Epidermal melanocyte (primary cell): ENCODE data around the gene HMG20A.
A peak's percentile ranks its signal among the peaks of the same experiment; 100 is the strongest.

ENCODE experiments used
- DNase-seq: peaks from one replicate; pipeline ENCODE4 v3.0.0; 2011; ENCODE audit warnings: low spot score; ENCODE audit not compliant: insufficient read length

Gene HMG20A

GRCh38 chr15:77475898-77476297 is 55.2 kb downstream of the HMG20A start:
- DNase-seq: no peak

GRCh38 chr15:77476995-77477394 is 56.3 kb downstream of the HMG20A start:
- DNase-seq: no peak

DNA sequence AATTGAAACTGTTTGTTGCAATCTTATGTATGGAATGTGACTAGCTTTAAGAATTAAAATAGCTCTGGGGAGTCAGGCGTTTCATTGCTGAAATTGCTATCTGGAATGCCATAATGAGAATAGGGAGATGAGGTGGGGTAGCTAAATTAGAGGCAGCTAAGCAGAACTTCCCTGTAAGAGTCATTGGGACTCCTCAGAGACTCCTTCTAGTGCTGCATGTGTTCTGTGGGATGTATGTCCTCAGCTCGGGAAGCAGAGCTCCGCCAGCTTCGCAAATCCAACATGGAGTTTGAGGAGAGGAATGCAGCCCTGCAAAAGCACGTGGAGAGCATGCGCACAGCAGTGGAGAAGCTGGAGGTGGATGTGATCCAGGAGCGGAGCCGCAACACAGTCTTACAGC is 57.4 kb downstream of the HMG20A start:
- DNase-seq: no peak

DNA sequence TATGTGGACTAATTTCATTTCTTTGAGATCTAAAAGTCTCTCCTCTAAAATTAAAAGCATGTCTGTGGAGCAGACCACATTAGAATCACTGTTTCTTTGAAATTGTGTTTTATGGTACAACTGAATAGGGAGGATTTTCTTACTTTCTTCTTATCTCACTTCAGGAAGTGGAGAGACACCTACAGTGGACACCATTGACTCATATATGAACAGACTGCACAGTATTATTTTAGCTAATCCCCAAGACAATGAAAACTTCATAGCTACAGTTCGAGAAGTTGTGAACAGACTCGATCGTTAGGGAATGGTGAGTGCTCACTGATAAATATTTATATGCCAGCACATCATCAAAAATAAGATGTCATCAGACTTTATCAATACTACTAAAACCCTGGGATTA is 58.3 kb downstream of the HMG20A start:
- no peak for DNase-seq

DNA sequence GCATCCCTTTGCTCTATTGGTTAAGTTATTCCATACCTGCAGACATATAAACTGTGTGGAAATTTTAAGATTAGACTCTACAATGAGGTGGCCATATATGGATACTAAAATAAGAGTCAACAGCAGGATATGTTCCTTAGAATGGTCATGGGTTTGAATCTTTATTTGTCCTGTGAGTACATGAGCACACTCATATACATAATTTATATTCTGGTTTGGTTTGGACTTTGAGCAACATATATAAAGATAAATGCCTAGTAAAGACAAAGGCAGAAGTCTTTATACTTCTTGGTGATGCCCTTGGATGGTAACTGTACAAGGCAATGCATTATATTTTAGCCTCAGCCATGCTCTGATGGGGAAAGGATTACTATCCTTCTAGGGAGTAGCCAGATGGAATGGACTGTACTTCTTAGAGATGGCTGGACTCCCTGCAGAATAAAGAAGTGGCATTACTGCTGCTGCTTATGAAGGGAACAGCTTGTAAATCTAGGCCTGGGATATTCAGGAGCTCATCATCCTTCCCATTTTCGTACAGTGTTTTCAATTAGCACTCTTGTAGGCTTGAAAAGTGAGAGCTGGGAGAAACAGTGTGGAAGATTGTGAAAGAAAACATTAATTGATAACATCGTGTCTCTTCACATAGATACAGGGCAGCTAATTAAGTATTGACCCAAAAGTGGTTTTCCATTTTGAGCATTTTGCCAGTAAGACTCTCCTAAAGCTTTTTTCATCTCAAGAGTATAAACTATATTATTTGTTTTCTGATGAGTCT is 60.4 kb downstream of the HMG20A start:
- no peak for DNase-seq

DNA sequence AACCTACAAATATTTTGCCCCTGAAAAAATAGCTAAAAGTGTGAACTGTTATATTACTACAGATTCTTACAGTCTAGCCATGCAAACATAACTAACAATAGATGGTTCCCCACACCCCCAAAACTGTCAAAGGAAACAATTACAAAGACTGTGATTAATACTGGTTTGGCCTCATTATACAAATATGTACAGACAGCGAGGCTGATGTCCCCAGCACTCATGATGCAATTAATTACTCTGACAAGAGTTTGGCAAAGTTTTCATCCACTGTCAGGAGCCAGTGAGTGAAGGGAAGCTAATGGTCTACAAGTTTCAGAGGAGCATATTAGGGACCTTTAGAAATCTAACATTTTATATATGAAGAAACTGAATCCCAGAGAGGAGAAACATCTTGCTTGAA is 61.0 kb downstream of the HMG20A start:
- no peak for DNase-seq

DNA sequence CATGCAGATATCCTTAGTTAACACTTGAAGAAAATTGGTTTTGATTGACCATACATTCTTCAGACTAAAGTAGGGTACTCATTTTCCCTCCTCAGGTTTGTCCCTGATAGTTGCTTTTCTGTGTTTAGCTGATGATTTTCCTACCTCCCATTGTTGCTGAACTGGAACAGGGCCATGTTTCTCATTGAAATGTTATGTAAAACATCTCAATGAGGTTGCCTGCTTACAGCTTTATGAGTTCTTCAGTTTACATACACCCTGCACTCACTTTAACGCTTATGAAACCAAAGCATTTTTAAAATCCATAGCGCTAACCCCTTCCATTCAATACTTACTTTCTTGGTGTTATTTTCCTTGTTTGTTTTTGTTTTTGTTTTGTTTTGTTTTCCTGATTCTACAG is 61.9 kb downstream of the HMG20A start:
- DNase-seq: peak; percentile 39

DNA sequence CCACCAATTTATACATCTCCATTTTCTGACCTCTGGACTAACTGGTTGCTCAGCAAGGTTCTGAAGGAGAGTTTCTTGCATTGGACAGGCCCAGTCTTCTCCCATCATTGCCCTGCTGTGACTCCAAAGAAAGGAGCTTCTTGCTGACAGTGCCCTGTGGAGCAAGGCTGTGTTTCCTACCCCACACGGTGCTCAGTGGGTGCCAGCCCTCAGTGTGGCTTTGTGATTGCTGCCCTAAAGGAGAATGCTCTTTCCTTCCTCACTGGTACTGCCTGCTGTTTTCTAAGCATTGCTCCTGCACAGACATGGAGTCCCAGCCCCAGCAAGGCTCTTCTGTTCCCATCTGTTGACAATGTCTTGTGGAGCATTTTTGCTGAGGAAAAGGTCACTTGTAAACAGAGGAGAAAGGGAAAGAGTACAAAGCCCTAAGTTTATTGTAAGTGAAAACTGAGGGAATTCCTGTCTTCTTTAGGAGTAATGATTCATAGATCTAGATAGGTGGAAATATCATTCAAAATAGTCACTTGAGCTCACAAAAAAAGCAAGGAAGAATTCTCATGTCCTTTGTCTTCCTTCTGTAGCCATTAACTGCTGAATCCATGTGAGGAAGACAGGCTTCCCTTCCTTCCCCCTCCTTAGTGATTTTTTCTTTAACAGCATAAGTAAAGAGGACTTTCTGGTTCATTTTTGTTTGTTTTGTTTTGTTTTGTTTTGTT is 62.9 kb downstream of the HMG20A start:
- no peak for DNase-seq

DNA sequence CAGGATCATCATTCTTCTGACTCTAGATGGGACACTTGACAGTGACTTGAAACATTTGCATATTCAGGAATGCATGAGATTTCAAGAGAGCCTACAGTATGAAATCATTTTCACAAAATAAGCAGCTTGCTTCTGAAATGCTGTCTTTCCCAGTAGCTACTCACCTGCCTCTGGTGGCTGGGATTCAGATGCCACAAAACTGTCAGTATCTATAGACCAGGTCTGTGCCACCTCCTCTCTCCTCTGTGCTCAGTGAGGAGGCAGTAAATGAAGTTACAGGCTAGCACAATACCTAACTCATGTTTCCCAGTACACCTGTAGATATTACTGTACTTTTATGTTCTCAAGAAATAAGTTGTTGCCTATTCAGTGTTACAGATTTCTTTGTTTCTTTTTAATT is 64.3 kb downstream of the HMG20A start:
- DNase-seq: no peak

DNA sequence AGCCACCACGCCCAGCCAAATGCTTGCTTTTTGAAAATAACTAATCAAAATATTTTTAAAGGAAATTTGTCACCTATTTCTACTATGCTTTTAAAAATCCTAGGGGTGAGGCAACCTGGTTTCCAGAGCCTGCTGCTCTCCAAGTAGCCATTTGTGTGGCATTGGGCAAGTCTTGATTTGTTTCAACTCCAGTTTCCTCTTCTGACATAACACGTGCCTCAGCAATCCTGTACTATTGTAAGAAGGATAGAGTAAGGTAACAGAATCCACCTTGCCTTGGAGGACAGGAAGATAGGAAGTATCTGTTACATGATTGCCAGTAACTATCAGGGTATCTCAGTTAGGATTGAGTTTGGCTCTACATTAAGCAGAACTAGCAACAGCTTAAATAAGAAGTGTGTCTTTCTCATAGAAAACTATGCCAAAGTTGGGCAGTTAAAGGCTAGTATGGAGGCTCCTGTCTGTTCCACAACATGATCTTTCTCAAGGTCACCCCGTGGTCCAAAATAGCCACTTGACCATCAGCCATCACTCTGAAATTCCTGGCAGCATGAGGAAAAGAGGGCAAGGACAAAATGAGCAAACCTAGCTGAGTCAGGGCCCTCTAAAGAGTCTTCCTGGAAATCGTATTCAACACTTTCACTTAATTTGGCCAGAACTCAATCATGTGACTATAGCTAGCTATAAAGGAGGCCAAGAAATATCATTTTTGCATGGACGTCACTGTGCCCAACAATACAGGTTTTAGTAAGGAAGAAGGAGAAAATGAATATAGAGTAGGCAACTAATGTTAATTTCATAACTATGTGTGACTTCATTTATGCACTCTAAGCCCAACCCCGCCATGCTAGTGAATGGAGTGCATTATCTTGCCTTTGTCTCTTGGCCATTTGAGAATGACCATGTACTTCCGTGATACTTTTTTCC is 66.1 kb downstream of the HMG20A start:
- no peak for DNase-seq

DNA sequence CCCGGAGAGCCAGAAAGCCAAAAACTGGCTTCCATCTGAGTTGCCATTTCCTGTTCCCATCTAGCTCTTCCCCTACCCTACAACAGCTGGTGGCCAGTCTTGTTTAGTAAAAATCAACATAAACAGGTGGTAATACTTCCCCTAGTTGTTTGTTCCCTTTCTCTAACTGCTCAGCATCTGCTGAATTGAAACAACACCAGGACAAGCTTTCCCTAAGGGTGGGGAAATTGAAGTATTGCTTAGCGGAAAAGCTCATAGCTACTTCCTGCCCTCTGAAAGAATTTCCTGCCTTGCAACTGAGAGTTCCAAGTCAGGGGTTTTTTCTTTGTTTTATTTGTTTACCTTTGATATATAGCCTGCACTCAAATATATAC is 66.8 kb downstream of the HMG20A start:
- DNase-seq: no peak

- no peak for DNase-seq
These were observed 67.2 kb downstream of the HMG20A start for GRCh38 chr15:77487888-77488287.

- DNase-seq: no peak
These were observed 69.0 kb downstream of the HMG20A start for GRCh38 chr15:77489647-77490046.

- no peak for DNase-seq
These were observed 72.7 kb downstream of the HMG20A start for GRCh38 chr15:77493324-77493907.

DNA sequence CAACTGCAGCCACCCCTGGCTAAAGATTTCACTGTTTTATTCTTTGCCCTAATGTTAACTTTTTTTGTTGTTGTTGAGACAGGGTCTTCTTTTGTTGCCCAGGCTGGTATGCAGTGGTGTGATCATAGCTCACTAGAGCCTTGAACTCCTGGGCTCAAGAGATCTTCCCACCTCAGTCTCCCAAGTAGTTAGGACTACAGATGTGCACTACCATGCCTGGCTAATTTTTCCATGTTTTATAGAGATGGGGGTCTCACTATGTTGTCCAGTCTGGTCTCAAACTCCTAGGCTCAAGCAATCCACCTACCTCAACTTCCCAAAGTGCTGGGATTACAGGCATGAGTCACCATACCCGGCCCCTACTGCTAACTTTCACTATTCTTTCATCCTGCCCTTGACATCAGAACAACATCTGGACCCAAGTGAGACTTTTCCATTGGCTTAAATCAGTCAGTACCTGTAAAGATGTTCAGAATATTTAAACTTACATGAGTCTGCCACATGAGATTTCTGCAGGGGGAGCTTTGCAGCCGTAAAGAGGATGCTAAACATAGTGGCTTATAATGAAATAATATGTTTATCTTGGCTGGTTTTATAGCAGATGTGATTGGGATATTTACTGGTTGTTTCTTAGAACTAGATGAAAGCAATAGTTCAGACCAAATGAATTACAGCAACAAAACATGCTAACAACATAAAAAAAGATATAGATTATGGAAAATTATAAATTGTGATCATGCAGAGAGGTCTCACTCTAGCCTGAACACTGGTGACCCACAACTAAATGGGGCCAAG is 73.6 kb downstream of the HMG20A start:
- DNase-seq: no peak

DNA sequence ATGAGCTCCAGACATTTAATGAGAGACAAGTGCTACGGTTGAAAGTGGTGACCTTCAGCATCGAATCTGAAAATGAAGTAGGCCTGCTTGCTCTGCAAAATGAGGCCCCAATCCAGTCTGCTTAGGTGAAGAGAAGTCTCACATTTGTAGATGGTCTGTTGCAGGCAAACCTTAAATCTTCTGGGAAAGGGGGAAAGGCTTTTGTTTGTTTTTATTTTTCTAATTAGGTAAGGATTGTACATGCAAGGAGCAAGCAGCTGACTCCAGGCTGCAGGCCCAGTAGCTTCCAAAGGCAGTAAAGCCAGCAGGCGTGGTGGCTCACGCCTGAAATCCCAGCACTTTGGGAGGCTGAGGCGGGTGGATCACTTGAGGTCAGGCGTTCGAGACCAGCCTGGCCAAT is 74.3 kb downstream of the HMG20A start:
- DNase-seq: no peak

DNA sequence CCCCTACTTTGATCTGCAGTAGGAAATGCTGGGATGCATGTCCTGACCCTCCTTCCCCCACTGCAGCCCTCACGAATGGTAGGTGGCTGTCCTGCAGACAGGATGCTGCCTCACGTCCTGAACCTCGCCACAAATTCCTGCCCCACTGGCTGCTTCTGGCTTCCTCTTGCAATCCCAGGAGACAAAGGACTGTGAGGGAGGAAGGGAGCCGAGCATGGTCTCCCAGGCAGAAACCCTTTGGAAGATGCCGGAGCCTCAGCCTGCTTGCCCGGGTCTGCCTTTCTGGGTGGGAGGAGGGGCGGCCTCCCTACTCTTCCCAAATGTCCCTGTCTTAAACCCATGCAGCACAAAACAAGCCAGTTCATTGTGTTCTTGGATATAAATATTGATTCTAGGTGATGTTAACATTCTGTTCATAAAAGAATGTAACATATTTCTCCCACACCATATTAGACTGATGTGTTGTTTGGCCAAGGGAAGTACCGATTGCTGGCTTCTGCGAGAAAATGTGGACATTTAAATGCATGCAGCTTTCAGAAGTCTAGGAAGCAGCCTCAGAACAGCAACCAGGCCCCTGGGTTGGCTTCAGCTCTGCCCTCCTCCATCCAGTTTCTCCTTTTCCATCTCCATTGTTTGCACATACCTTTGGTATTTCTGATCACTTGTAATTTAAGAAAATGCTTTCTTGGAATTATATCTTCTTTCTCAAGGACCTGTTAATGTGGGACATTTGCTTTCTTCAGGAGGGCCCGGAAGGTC is 75.3 kb downstream of the HMG20A start:
- DNase-seq: no peak

DNA sequence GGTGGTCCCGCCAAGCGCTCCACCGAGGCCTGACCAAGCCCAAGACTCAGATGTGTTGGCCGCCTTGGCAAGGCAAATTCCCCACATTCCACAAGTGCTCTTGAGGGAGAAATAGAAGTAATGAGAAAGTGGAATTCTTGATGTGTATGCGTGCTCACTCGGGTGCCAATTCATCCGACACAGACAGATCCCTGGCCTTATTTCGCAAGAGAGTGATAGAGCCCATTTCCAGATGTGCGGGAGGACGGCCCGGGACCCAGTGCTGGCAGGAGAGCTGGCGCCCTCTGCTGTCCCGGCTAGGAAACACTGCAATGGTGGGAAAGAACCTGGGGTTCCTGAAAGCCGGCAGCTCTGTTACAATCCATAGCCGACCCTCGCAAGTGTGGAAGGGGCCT is 76.0 kb downstream of the HMG20A start:
- DNase-seq: no peak

DNA sequence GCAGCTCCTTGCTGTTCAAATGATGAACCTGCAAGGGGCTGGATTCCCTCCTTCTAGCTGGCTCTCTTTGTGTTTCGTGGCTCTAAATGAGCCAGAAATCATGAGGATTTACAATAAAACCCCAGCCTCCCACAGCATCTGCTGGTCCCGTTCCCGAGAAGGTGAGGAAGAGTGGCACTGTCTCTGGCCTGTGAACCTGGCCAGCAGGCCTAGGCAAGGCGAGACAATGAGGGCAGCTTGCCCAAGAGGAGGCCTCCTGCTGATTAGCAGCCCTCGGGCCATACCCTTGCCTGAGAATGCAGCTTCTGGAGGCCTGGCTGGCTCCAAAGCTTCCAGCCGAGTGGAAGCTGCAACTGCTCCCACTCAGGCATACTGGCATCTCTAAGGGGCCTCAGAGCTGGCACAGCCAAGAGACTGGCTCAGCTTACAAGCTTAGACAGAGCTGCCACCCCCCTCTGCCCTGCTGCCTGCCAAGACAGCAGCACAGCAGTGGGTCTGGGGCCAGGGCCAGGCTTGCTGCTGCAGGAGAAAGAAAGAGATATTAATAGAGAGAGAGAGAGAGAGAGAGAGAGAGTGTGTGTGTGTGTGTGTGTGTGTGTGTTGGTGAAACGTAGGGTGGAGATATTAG is 76.5 kb downstream of the HMG20A start:
- peak; percentile 46 for DNase-seq

GRCh38 chr15:77497942-77498361 is 77.3 kb downstream of the HMG20A start:
- no peak for DNase-seq
